K562 (cell line): ENCODE measurements around the gene ITSN1. TPM values are rescaled to one million over a fixed set of nuclear protein-coding genes. Genes with fewer than 3 reads are reported as not detected.

ENCODE experiments used
- BHLHE40 ChIP-seq: IDR thresholded peaks from 2 replicates; pipeline ENCODE4 v1.6.1; 2011; ENCODE audit warnings: low read length, improper control_type of control experiment
- BRD9 ChIP-seq: fragments of 450-650 bp; IDR thresholded peaks from 2 replicates; pipeline ENCODE4 v1.6.1; 2018; ENCODE audit warnings: low read depth; ENCODE audit not compliant: partially characterized antibody
- EGR1 ChIP-seq: fragments of 450-650 bp; conservative IDR thresholded peaks from 2 replicates; pipeline ENCODE4 v1.6.1; 2017; ENCODE audit warnings: mild to moderate bottlenecking
- FOSL1 ChIP-seq: fragments of 200-800 bp; sonication (Bioruptor generic); conservative IDR thresholded peaks from 2 replicates; pipeline ENCODE4 v1.6.1; 2016; ENCODE audit warnings: missing genetic modification characterization, missing compliant biosample characterization
- GATAD2A ChIP-seq: fragments of 450-650 bp; IDR thresholded peaks from 2 replicates; pipeline ENCODE4 v1.6.1; 2017
- KDM5B ChIP-seq: fragments of 200-600 bp; sonication (generic); IDR thresholded peaks from 2 replicates; pipeline ENCODE4 v1.6.1; 2012; ENCODE audit warnings: low read depth, mild to moderate bottlenecking, moderate library complexity, low read length, control low read depth, inconsistent platforms; ENCODE audit not compliant: insufficient replicate concordance
- MAFK ChIP-seq: IDR thresholded peaks from 2 replicates; pipeline ENCODE4 v1.6.1; 2011; ENCODE audit warnings: low read length, improper control_type of control experiment
- NR2C1 ChIP-seq, 2 experiments: fragments of 450-650 bp; IDR thresholded peaks; 2 replicates each; pipeline ENCODE4 v1.6.1; 2017; ENCODE audit warnings: mild to moderate bottlenecking in 2 of 2, antibody characterized with exemption in 1 of 2, inconsistent platforms in 1 of 2, missing compliant biosample characterization in 1 of 2, missing genetic modification characterization in 1 of 2
- PCBP2 ChIP-seq: fragments of 200-400 bp; formaldehyde crosslinking; IDR thresholded peaks from 2 replicates; pipeline ENCODE4 v1.6.1; 2018; ENCODE audit warnings: low read length, low read depth, mild to moderate bottlenecking, moderate library complexity; ENCODE audit not compliant: poor library complexity, severe bottlenecking
- RAD21 ChIP-seq, 2 experiments: fragments of 250-450 bp in 1 of 2; fragments of 450-650 bp in 1 of 2; sonication (Bioruptor Pico) in 1 of 2; formaldehyde crosslinking in 1 of 2; IDR thresholded peaks in 1 of 2; conservative IDR thresholded peaks in 1 of 2; 2 replicates each; pipeline versions ENCODE4 v1.4.0 to v1.8.0; 2020 to 2022; ENCODE audit warnings: mild to moderate bottlenecking in 2 of 2, moderate library complexity in 1 of 2
- TCF3 ChIP-seq: sonication (generic); formaldehyde crosslinking; IDR thresholded peaks from 2 replicates; pipeline ENCODE4 v1.4.0; 2020; ENCODE audit warnings: mild to moderate bottlenecking, missing genetic modification reagents
- TEAD1 ChIP-seq, 2 experiments: fragments of 450-650 bp in 1 of 2; sonication (generic) in 1 of 2; formaldehyde crosslinking; IDR thresholded peaks; 2 replicates each; pipeline versions ENCODE4 v1.4.0 to v1.8.0; 2020 to 2022; ENCODE audit warnings: mild to moderate bottlenecking in 2 of 2, missing genetic modification reagents in 1 of 2
- YBX1 ChIP-seq: fragments of 450-650 bp; IDR thresholded peaks from 2 replicates; pipeline ENCODE4 v1.7.1; 2016; ENCODE audit warnings: mild to moderate bottlenecking
- ZFX ChIP-seq: sonication (generic); formaldehyde crosslinking; IDR thresholded peaks from 2 replicates; pipeline ENCODE4 v1.8.0; 2022; ENCODE audit warnings: mild to moderate bottlenecking, missing genetic modification reagents, moderate library complexity
- polyA plus RNA-seq, 8 experiments: library from polyadenylated mRNA; depleted of rRNA in 4 of 8; stranded (reverse) in 5 of 8; unstranded in 3 of 8; fragments of >200 nt; fragmentation: Nextera tagmentation in 2 of 8; fragmentation: Illumina TruSeq in 1 of 8; extraction: Ambion mirVana in 2 of 8; extraction: Trizol in 1 of 8; gene quantifications; 2 replicates each; pipeline versions ENCODE4 v1.2.1 to v1.2.3, GENCODE V29; 2011 to 2014; ENCODE audit warnings: inconsistent platforms in 1 of 8, missing spikeins in 1 of 8
- total RNA-seq, 7 experiments: library from RNA; depleted of rRNA in 6 of 7; stranded (reverse); fragments of >200 nt in 6 of 7; fragmentation: Illumina TruSeq in 2 of 7; extraction: Trizol in 2 of 7; gene quantifications; 2 replicates each; pipeline versions ENCODE4 v1.2.1 to v1.2.3, GENCODE V29; 2011 to 2021; ENCODE audit warnings: low replicate concordance in 1 of 7
- TF ChIP-seq, protein P1 (sequence below): sonication (generic); formaldehyde crosslinking; IDR thresholded peaks from 2 replicates; pipeline ENCODE4 v1.8.0; 2022; ENCODE audit warnings: missing genetic modification reagents, mild to moderate bottlenecking, borderline replicate concordance
- TF ChIP-seq, protein P2 (sequence below), 2 experiments: fragments of 450-650 bp; formaldehyde crosslinking in 1 of 2; IDR thresholded peaks; 2 replicates each; pipeline versions ENCODE4 v1.4.0 to v1.6.1; 2014 to 2020; ENCODE audit warnings: mild to moderate bottlenecking in 2 of 2, borderline replicate concordance in 1 of 2, low read depth in 1 of 2

ITSN1 gene
- total and polyA plus RNA-seq, 9 of the 15 experiments (the other 6 are each of a cell fraction or from before 2014, with no cell fraction given): 1.1 to 12.6 (median 4.8) TPM

DNA sequence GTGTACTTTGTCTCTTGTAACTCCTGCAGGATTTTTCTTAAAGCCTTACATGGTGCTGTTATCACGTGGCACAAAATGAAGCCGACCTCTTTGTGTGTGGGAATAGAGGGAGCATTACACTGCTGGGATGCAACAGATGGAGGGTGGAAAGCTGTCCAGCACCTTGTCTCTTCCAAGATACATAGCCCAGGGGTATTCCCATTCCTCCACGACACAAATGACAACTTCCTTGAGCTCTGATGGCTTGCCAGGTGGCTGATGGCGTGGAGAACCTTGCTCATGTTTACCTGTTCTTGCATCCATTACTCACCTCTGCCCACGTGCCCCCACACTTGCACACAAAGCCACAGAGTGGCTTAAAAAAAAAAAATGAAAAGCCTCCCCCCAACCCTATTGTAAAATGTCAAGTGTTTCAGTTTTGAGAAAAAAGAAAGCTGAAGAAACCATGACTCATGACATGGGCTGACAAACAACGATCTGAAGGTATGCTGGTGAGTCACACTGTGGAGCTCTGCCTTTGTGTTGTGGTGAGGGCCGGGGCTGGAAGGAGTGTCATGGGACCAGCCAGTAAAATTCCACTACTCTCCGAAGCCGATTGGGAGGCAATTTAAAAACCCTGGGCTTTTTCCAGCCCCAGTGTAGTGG is 305.3 kb downstream of the ITSN1 start (continued):
- TF ChIP-seq NR2C1 (IDR thresholded peaks at IDR 0.05): no peak
- 0 out of 2 replicates have a peak, but pooled peaks have one; percentile 16 for TF ChIP-seq NR2C1 (tag; IDR thresholded peaks at IDR 0.05)
- TF ChIP-seq BRD9: peak; percentile 86
- TF ChIP-seq, protein P1, sequence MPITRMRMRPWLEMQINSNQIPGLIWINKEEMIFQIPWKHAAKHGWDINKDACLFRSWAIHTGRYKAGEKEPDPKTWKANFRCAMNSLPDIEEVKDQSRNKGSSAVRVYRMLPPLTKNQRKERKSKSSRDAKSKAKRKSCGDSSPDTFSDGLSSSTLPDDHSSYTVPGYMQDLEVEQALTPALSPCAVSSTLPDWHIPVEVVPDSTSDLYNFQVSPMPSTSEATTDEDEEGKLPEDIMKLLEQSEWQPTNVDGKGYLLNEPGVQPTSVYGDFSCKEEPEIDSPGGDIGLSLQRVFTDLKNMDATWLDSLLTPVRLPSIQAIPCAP: no peak
- TF ChIP-seq EGR1: no peak; the same call in 1 of the 2 replicates
- TF ChIP-seq, protein P2, sequence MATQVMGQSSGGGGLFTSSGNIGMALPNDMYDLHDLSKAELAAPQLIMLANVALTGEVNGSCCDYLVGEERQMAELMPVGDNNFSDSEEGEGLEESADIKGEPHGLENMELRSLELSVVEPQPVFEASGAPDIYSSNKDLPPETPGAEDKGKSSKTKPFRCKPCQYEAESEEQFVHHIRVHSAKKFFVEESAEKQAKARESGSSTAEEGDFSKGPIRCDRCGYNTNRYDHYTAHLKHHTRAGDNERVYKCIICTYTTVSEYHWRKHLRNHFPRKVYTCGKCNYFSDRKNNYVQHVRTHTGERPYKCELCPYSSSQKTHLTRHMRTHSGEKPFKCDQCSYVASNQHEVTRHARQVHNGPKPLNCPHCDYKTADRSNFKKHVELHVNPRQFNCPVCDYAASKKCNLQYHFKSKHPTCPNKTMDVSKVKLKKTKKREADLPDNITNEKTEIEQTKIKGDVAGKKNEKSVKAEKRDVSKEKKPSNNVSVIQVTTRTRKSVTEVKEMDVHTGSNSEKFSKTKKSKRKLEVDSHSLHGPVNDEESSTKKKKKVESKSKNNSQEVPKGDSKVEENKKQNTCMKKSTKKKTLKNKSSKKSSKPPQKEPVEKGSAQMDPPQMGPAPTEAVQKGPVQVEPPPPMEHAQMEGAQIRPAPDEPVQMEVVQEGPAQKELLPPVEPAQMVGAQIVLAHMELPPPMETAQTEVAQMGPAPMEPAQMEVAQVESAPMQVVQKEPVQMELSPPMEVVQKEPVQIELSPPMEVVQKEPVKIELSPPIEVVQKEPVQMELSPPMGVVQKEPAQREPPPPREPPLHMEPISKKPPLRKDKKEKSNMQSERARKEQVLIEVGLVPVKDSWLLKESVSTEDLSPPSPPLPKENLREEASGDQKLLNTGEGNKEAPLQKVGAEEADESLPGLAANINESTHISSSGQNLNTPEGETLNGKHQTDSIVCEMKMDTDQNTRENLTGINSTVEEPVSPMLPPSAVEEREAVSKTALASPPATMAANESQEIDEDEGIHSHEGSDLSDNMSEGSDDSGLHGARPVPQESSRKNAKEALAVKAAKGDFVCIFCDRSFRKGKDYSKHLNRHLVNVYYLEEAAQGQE (IDR thresholded peaks at IDR 0.05; ENCODE audit: borderline replicate concordance): peak; percentile 34; the same call in 1 of the 2 replicates
- TF ChIP-seq, protein P2 (CRISPR knock-in tag; IDR thresholded peaks at IDR 0.05; ENCODE audit: low read depth): no peak
- no peak for TF ChIP-seq YBX1
- TF ChIP-seq MAFK: peak; percentile 64; the same call in 1 of the 2 replicates
- TF ChIP-seq TEAD1 (CRISPR knock-in tag; IDR thresholded peaks at IDR 0.05): peak; percentile 20 to 85; a peak in 2 of 4 replicates
- TF ChIP-seq PCBP2: no peak
- peak; percentile 42 for TF ChIP-seq ZFX (CRISPR knock-in tag)
- TF ChIP-seq KDM5B: peak; percentile 32
- TF ChIP-seq RAD21 (CRISPR knock-in tag; conservative IDR thresholded peaks at IDR 0.05 in 1 of 2, IDR thresholded peaks at IDR 0.05 in 1 of 2): peak in 1 of 2 experiments; percentile 42; a peak in 2 of 4 replicates
- peak; percentile 41; the same call in 1 of the 2 replicates for TF ChIP-seq BHLHE40
- TF ChIP-seq TCF3 (CRISPR knock-in tag): peak; percentile 47
- TF ChIP-seq GATAD2A: no peak
- peak; percentile 100 for TF ChIP-seq FOSL1
